ENCODE results near the gene HHIPL1. TPM values are rescaled to one million over a fixed set of nuclear protein-coding genes. Genes with fewer than 3 reads are reported as not detected.
A peak's percentile ranks its signal among the peaks of the same experiment; 100 is the strongest.

HHIPL1 gene
- total RNA-seq, 1 donor from 2014 or later: 0.86 TPM

- Histone ChIP-seq H3K4me2 (ENCODE audit: low read length) (no peak overlapping the region), H3K27ac (ENCODE audit: low read depth, low read length) (no peak overlapping the region), H3K27me3 (ENCODE audit: insufficient read depth, low read length) (peaks cover 3% of the 10 kb centered on the region), H3K9ac (ENCODE audit: low read length) (no peak overlapping the region), H4K20me1 (ENCODE audit: insufficient read depth, low read length) (no peaks in the 10 kb centered on the region), H3K4me1 (ENCODE audit: insufficient read depth, low read length) (peaks cover 10% of the 10 kb centered on the region), H3K79me2 (ENCODE audit: insufficient read depth, low read length) (no peaks in the 10 kb centered on the region), H3K4me3 (ENCODE audit: insufficient read depth, low read depth, low read length) (no peak overlapping the region), H3K36me3 (ENCODE audit: insufficient read depth, low read length) (no peaks in the 10 kb centered on the region), H2AFZ (ENCODE audit: low read depth, low read length) (no peak overlapping the region), H3K9me3 (ENCODE audit: insufficient read depth, low read depth, low read length) (no peaks in the 10 kb centered on the region)
- no peaks in the 10 kb centered on the region for H3K9me3 Mint-ChIP-seq (ENCODE audit: unreplicated experiment)
- no peak overlapping the region for H3K4me3 Mint-ChIP-seq (ENCODE audit: unreplicated experiment)
- peaks cover 9% of the 10 kb centered on the region for H3K4me1 Mint-ChIP-seq (ENCODE audit: low read depth, unreplicated experiment)
- FAIRE-seq (peak; percentile 78), DNase-seq (ENCODE audit: low read depth) (no peak)
- H3K27ac Mint-ChIP-seq (ENCODE audit: unreplicated experiment): no peak overlapping the region
- TF ChIP-seq CTCF (IDR thresholded peaks at IDR 0.05; ENCODE audit: insufficient read depth, low read depth, low read length) (no peak), EZH2 (IDR thresholded peaks at IDR 0.05; ENCODE audit: insufficient read depth, low read length) (no peak)
- peaks cover 25% of the 10 kb centered on the region for H3K27me3 Mint-ChIP-seq (ENCODE audit: low read depth, unreplicated experiment)
- no peaks in the 10 kb centered on the region for H3K36me3 Mint-ChIP-seq (ENCODE audit: low read depth, unreplicated experiment)
Measured at GRCh38 chr14:99657645-99658155, 12.8 kb downstream of the HHIPL1 start.

GRCh38 chr14:99658218-99658845 is 13.4 kb downstream of the HHIPL1 start:
- H3K36me3 ChIP-seq (ENCODE audit: insufficient read depth, low read length): no peaks in the 10 kb centered on the region
- no peak overlapping the region for H3K9ac ChIP-seq (ENCODE audit: low read length)
- DNase-seq (ENCODE audit: low read depth) (no peak), FAIRE-seq (no peak)
- peaks cover 10% of the 10 kb centered on the region for H3K4me1 ChIP-seq (ENCODE audit: insufficient read depth, low read length)
- H3K4me3 ChIP-seq (ENCODE audit: insufficient read depth, low read depth, low read length): no peak overlapping the region
- H3K9me3 ChIP-seq (ENCODE audit: insufficient read depth, low read depth, low read length): no peaks in the 10 kb centered on the region
- peaks cover 3% of the 10 kb centered on the region for H3K27me3 ChIP-seq (ENCODE audit: insufficient read depth, low read length)
- H3K79me2 ChIP-seq (ENCODE audit: insufficient read depth, low read length): no peaks in the 10 kb centered on the region
- H3K4me2 ChIP-seq (ENCODE audit: low read length): no peak overlapping the region
- H4K20me1 ChIP-seq (ENCODE audit: insufficient read depth, low read length): no peaks in the 10 kb centered on the region
- TF ChIP-seq CTCF (IDR thresholded peaks at IDR 0.05; ENCODE audit: insufficient read depth, low read depth, low read length) (no peak), EZH2 (IDR thresholded peaks at IDR 0.05; ENCODE audit: insufficient read depth, low read length) (no peak)
- Mint-ChIP-seq H3K27me3 (ENCODE audit: low read depth, unreplicated experiment) (peaks cover 30% of the 10 kb centered on the region), H3K27ac (ENCODE audit: unreplicated experiment) (no peak overlapping the region), H3K36me3 (ENCODE audit: low read depth, unreplicated experiment) (peaks cover 3% of the 10 kb centered on the region), H3K9me3 (ENCODE audit: unreplicated experiment) (no peaks in the 10 kb centered on the region), H3K4me1 (ENCODE audit: low read depth, unreplicated experiment) (peaks cover 9% of the 10 kb centered on the region), H3K4me3 (ENCODE audit: unreplicated experiment) (no peak overlapping the region)
- H2AFZ ChIP-seq (ENCODE audit: low read depth, low read length): no peak overlapping the region
- H3K27ac ChIP-seq (ENCODE audit: low read depth, low read length): no peak overlapping the region

- Mint-ChIP-seq H3K27ac (ENCODE audit: unreplicated experiment) (no peak overlapping the region), H3K9me3 (ENCODE audit: unreplicated experiment) (no peaks in the 10 kb centered on the region), H3K4me1 (ENCODE audit: low read depth, unreplicated experiment) (peaks cover 13% of the 10 kb centered on the region), H3K4me3 (ENCODE audit: unreplicated experiment) (no peak overlapping the region), H3K36me3 (ENCODE audit: low read depth, unreplicated experiment) (peaks cover 3% of the 10 kb centered on the region), H3K27me3 (ENCODE audit: low read depth, unreplicated experiment) (peaks cover 34% of the 10 kb centered on the region)
- no peak for TF ChIP-seq EZH2 (IDR thresholded peaks at IDR 0.05; ENCODE audit: insufficient read depth, low read length)
- TF ChIP-seq CTCF (IDR thresholded peaks at IDR 0.05; ENCODE audit: insufficient read depth, low read depth, low read length): no peak
- H4K20me1 ChIP-seq (ENCODE audit: insufficient read depth, low read length): no peaks in the 10 kb centered on the region
- peaks cover 10% of the 10 kb centered on the region for H3K4me1 ChIP-seq (ENCODE audit: insufficient read depth, low read length)
- H3K9ac ChIP-seq (ENCODE audit: low read length): no peak overlapping the region
- H3K4me2 ChIP-seq (ENCODE audit: low read length): no peak overlapping the region
- DNase-seq (ENCODE audit: low read depth) (no peak), FAIRE-seq (no peak)
- no peaks in the 10 kb centered on the region for H3K9me3 ChIP-seq (ENCODE audit: insufficient read depth, low read depth, low read length)
- H3K4me3 ChIP-seq (ENCODE audit: insufficient read depth, low read depth, low read length): no peak overlapping the region
- H3K79me2 ChIP-seq (ENCODE audit: insufficient read depth, low read length): no peaks in the 10 kb centered on the region
- no peaks in the 10 kb centered on the region for H3K36me3 ChIP-seq (ENCODE audit: insufficient read depth, low read length)
- H3K27ac ChIP-seq (ENCODE audit: low read depth, low read length): no peak overlapping the region
- peaks cover 3% of the 10 kb centered on the region for H3K27me3 ChIP-seq (ENCODE audit: insufficient read depth, low read length)
- no peak overlapping the region for H2AFZ ChIP-seq (ENCODE audit: low read depth, low read length)
Measured at GRCh38 chr14:99659333-99659741, 14.4 kb downstream of the HHIPL1 start.
